ENCODE measurements around the gene DUSP7.

Gene DUSP7

GRCh38 chr3:52065264-52065756 is 8.9 kb upstream of the DUSP7 start:
- DNase-seq, result no peak

DNA sequence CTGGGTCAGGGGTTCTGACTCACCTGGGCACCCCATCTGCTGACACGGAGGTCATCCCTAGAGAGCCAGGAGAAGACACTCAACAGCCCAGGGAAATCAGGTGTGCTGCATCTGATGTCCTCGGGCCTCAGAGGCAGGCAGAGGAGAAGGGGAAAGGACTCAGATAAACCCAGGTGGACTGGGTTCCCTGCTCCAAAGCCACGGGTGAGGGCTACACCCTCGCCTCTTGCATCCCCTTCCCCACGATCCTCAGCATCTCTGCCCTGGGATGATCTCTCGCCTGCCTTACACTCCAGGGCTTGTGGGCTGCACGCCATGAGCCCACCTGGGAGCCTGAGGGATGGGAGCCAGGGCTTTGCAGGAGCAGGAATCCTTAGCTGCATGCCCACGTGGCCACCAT is 8.2 kb upstream of the DUSP7 start:
- no peak for DNase-seq

- no peak for DNase-seq
These were observed 6.8 kb upstream of the DUSP7 start for GRCh38 chr3:52063026-52063723.

DNA sequence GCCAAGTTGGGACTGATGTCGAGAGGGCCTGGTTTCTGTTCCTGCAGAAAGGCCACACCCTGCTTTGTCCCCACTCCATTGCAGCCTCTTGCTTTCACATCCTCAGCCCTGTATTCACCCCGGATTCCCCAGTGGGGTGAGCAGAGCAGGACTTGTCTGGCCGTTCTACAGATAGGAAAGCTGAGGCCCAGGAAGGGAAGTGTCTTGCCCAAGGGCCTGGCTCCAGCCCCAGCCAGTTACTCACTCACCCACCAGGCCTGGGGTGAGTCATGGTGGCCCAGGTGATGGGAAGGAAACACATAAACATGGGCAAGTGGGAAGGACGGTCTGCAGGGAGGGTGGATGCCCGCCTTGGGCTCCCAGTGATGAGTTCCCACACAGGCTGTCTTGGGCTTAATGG is 6.1 kb upstream of the DUSP7 start:
- DNase-seq, result no peak

GRCh38 chr3:52061121-52061910 is 4.9 kb upstream of the DUSP7 start:
- no peak for DNase-seq

DNA sequence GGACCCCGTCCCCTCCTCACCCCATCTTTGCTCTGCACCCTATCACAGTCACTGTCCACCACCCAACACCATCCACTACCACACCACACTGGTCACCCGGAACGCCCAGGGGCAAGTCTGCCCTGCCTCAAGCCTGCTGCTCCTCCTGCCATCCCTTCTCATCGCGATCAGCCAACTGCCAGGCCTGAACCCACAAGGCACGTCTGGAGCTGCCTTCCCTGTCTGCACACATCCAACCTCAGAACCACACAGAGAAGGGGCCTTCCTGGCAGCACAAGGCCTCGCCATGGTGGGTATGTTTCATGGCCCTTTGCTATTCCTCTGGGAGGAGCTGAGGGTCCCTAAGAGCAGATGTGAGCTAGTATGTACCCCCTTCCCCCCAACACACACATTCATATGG is 3.4 kb upstream of the DUSP7 start:
- no peak for DNase-seq

- DNase-seq, result no peak
These were observed 1.6 kb upstream of the DUSP7 start for GRCh38 chr3:52057812-52058495.

- DNase-seq, result peak; percentile 99
These were observed 819 bp upstream of the DUSP7 start for GRCh38 chr3:52056968-52057811.

DNA sequence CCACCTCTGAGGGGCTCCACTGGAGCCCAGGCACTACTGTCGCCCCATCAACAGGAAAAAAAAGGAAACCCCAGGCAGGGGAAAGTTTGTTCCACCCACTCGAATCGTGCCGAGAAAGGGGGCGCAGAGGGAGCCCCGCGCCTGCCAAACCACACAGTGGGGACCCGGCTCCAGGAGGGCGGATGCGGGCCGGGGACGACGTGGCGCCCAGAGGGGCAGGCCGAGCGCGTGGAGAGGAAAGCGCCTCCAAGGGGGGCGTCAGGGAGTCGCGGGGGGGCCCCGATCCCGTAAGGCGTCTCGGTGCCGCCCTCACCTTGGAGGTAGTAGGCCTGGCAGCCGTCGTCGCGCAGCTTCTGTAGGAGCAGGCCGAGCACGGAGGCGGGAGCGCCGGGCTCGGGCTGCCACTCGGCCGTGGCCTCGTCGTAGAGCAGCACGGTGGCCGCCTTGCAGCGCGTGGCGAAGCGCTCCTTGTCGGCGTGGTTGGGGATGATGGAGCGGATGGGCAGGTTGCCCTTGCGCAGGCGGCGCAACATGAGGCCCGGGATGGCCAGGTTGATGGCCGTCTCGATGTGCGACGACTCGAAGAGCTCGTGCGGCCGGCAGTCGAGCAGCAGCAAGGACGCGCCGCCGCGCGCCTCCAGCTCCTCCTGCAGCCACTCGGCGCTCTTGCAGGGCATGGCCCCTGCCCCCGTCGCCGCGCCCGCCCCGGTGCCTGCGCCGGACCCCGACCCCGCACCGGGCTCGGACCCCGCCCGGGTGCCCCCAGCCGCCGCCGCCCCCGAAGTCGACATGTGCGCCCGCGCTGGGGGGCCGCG is 627 bp downstream of the DUSP7 start:
- peak; percentile 57 for DNase-seq

GRCh38 chr3:52054661-52055511 is 1.5 kb downstream of the DUSP7 start:
- DNase-seq, result peak; percentile 49

DNA sequence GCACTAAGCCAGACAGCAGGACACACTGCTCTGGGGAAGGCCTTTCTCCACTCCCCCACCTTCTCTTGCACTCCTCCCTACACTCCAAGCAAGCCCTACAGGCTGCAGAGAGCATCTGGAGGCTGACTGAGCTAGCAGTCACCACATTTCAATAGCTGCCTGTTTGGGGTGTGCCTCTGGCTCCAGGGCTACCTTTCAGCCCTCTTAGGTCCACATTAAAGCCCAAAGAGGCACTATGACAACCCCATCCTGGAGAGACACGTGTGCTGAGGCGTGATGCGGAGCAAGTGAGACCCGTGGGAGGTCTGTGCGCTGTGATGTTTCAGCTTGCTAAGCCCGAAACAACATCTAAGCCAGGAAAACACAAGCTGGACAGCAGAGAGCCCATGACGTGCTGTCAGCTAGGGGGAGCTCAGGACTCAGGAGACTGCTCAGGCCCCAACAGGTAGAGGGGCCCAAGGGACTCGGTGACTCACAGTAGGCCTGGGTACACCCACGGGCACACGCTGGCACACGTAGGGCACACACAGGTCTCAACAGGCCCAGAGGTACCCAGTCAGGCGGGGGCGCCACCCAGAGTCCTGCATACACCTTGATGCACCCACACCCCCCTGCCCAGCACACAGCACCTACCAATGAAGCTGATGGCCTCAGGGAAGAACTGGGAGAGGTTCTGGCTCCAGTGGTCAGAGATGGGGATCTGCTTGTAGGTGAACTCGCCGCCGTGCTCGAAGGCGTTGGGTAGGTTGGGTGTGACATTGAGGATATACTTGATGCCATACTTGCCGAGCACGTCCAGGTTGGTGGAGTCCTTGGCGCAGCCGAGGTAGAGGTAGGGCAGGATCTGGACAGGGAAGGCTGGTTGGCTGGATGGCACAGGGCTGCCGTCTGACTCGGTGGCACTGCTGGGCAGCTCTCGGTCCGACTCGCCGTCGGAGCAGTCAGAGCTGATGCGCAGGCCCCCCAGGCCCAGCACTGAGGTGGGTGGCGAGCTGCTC is 2.8 kb downstream of the DUSP7 start:
- peak; percentile 64 for DNase-seq

DNA sequence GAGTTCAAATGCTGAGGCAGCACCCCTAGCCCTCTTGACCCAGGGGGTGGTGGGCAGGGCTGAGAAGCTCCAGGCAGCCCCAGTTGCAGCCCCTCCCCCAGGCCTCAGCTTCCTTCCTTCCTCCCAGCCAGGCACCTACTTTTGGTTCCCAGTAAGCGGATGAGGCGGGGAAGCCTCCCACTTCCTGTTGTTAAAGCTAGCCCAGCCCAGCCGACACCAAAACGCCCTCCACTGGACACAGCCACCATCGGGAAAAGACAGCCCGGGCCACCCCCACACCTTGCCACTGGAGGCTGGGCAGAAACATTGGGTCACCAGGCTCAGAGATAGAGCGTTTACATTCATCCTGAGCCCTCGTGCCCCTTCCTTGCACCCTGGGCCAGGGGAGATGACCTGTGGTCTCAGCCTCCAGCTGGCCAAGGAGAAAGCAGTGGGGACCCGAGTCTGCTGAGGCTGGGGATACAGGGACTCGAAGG is 3.5 kb downstream of the DUSP7 start:
- peak; percentile 63 for DNase-seq

GRCh38 chr3:52051444-52051843 is 4.9 kb downstream of the DUSP7 start:
- no peak for DNase-seq

DNA sequence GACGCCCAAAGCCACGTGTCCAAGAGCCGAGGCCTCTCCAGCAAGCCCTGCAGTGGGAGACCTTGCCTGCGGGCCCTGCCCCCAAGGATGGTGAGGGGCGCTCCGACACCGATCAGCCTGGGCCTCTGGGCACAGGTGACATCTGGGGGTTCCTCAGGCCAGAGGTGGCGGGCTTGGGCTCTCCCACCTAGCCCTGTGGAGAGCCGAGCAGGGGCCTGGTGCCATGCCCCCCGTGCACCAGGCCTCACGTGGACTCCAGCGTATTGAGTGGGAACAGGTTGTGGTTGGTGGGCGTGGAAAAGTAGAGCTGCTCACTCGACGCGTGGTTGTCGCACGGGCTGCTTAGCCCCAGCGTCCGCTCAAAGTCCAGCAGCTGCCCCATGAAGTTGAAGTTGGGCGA is 5.8 kb downstream of the DUSP7 start:
- DNase-seq, result no peak

- no peak for DNase-seq
These were observed 6.9 kb downstream of the DUSP7 start for GRCh38 chr3:52049503-52049902.

GRCh38 chr3:52047295-52047960 is 8.9 kb downstream of the DUSP7 start:
- no peak for DNase-seq

GRCh38 chr3:52046902-52047239 is 9.5 kb downstream of the DUSP7 start:
- no peak for DNase-seq

GRCh38 chr3:52046186-52046901 is 10.0 kb downstream of the DUSP7 start:
- DNase-seq, result no peak

Measured in stimulated activated CD8-positive, alpha-beta memory T cell treated with anti-CD3 and anti-CD28 coated beads, Interleukin-4, amount 100 ng/mL, for 48 hours (primary cell).